Measurements from ENCODE around the gene TRIM10. TPM values are rescaled to one million over a fixed set of nuclear protein-coding genes. Genes with fewer than 3 reads are reported as not detected.

Gene TRIM10
- not detected in 2 replicates for total RNA-seq

GRCh38 chr6:30160785-30161531 is at the start of gene TRIM10:
Gene TRIM10 (minus strand): TSS chr6:30161211. CDS start chr6:30160858, 353 bp downstream.

GRCh38 chr6:30163090-30163917 is 2.3 kb upstream of the TRIM10 start, which contains the start of gene TRIM15:
Gene TRIM15 (plus strand): TSS chr6:30163546. CDS start chr6:30163685, 139 bp downstream.

GRCh38 chr6:30135757-30136156 is 25.3 kb downstream of the TRIM10 start, which contains the start of gene TRIM40:
Gene TRIM40 (plus strand): TSS chr6:30136140. CDS start chr6:30137037, 897 bp downstream.

GRCh38 chr6:30113003-30113759 is 47.8 kb downstream of the TRIM10 start, which contains the start of gene TRIM31:
Gene TRIM31 (minus strand): TSS chr6:30113090. CDS start chr6:30112805, 285 bp downstream.

Small RNAs within 50 kb of the gene (small RNA-seq; reads per million reads assigned to genes)
- gene RF00554 = not detected

Other genes with a start within 250 kb of the TRIM10 start
- gene HLA-A, start 218.7 kb downstream of the TRIM10 start, total RNA-seq = 200 and 228 TPM in 2 replicates
- 28.7 and 38.6 TPM in 2 replicates for gene POLR1H, start 99.9 kb downstream of the TRIM10 start, total RNA-seq
- gene PPP1R11, start 94.0 kb downstream of the TRIM10 start, total RNA-seq = 29.9 and 30.1 TPM in 2 replicates
- gene RNF39, start 85.4 kb downstream of the TRIM10 start, total RNA-seq = not detected in 2 replicates
- gene TRIM31, start 48.1 kb downstream of the TRIM10 start, total RNA-seq = not detected in 2 replicates
- not detected in 2 replicates for gene TRIM40, start 25.1 kb downstream of the TRIM10 start, total RNA-seq
- gene TRIM15, start 2.3 kb upstream of the TRIM10 start, total RNA-seq = not detected in 2 replicates
- gene TRIM26, start 52.2 kb upstream of the TRIM10 start, total RNA-seq = 16.5 and 19.4 TPM in 2 replicates
- 6.2 and 9.0 TPM in 2 replicates for gene TRIM39, start 165.7 kb upstream of the TRIM10 start, total RNA-seq
- 32.1 and 65.0 TPM in 2 replicates for gene RPP21, start 183.9 kb upstream of the TRIM10 start, total RNA-seq